Measurements from ENCODE around the gene DIDO1.

The DIDO1 gene

GRCh38 chr20:62951143-62951895 is 25.0 kb upstream of the DIDO1 start:
- no peak for DNase-seq (ENCODE audit: low spot score)

- DNase-seq (ENCODE audit: low spot score), result no peak
Observed at GRCh38 chr20:62950741-62951140, 24.4 kb upstream of the DIDO1 start.

GRCh38 chr20:62949962-62950361 is 23.7 kb upstream of the DIDO1 start:
- DNase-seq (ENCODE audit: low spot score), result no peak

- DNase-seq (ENCODE audit: low spot score), result no peak
Observed at GRCh38 chr20:62949153-62949821, 23.0 kb upstream of the DIDO1 start.

- DNase-seq (ENCODE audit: low spot score), result no peak
Observed at GRCh38 chr20:62947532-62948300, 21.4 kb upstream of the DIDO1 start.

GRCh38 chr20:62946918-62947317 is 20.6 kb upstream of the DIDO1 start:
- DNase-seq (ENCODE audit: low spot score), result no peak

GRCh38 chr20:62945771-62946339 is 19.6 kb upstream of the DIDO1 start:
- DNase-seq (ENCODE audit: low spot score), result no peak

GRCh38 chr20:62944746-62945145 is 18.4 kb upstream of the DIDO1 start:
- no peak for DNase-seq (ENCODE audit: low spot score)

- no peak for DNase-seq (ENCODE audit: low spot score)
Observed at GRCh38 chr20:62944184-62944583, 17.9 kb upstream of the DIDO1 start.

- no peak for DNase-seq (ENCODE audit: low spot score)
Observed at GRCh38 chr20:62943396-62943795, 17.1 kb upstream of the DIDO1 start.

GRCh38 chr20:62942456-62942855 is 16.2 kb upstream of the DIDO1 start:
- no peak for DNase-seq (ENCODE audit: low spot score)

GRCh38 chr20:62941792-62942191 is 15.5 kb upstream of the DIDO1 start:
- no peak for DNase-seq (ENCODE audit: low spot score)

- no peak for DNase-seq (ENCODE audit: low spot score)
Observed at GRCh38 chr20:62940875-62941274, 14.6 kb upstream of the DIDO1 start.

GRCh38 chr20:62938105-62938888 is 12.0 kb upstream of the DIDO1 start, which contains the start of gene GID8:
Gene GID8, plus strand, starts transcription at chr20:62938147. Its CDS starts 3,356 bp downstream, at chr20:62941503.
- DNase-seq (ENCODE audit: low spot score), result peak; percentile 42

GRCh38 chr20:62937268-62938104 is 11.2 kb upstream of the DIDO1 start:
- DNase-seq (ENCODE audit: low spot score), result peak; percentile 85

- DNase-seq (ENCODE audit: low spot score), result no peak
Observed at GRCh38 chr20:62935968-62936585, 9.8 kb upstream of the DIDO1 start.

GRCh38 chr20:62935204-62935967 is 9.1 kb upstream of the DIDO1 start:
- no peak for DNase-seq (ENCODE audit: low spot score)

- no peak for DNase-seq (ENCODE audit: low spot score)
Observed at GRCh38 chr20:62933966-62934365, 7.7 kb upstream of the DIDO1 start.

- no peak for DNase-seq (ENCODE audit: low spot score)
Observed at GRCh38 chr20:62931464-62931863, 5.2 kb upstream of the DIDO1 start.

Data from Ammon's horn (tissue), 1 donor.